ENCODE data around the gene TFR2. TPM values are rescaled to one million over a fixed set of nuclear protein-coding genes. Genes with fewer than 3 reads are reported as not detected.

The TFR2 gene
- total and polyA plus RNA-seq, 2 of the 13 experiments (the other 11 are each of a cell fraction or from before 2014, with no cell fraction given) = 36.9 to 64.2 TPM

DNA sequence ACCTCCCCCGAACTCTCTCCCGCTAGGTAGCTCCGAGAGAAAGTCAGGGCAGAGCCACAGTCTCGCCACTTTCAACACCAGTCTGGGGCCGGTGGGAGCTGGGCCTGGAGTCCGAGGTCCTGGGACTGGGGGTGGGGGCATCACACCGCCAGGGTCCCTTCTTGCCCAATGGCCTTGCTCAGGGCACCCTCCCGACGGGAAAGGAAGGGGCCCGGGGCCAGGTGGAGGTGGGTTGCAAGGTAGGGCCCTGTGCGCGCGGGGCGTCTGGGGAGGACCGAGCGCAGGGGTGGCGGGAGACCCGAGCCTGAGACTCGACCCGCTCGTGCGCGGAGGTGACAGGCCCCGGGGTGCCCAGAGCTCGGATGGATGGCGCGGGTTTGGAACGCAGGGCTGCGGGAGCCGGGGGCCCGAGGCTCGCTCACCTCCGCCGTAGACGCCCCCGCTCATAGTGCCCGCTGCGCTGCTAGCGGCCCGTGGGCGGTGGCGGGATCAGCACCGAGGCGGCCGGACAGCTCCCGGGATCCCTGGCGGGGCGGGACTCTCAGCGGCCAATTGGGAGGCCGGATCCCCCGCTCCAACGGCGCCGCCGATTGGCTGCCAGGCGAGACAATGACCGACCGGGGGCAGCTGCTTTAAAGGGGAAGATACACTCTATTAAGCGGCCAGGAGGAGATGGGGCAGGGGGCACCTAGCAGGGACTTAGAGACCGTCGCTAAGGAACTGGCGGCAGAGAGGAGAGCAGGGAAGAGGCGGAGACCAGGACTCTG lies 14.7 kb upstream of the TFR2 start, which contains the start of gene ACTL6B (continued):
- TF ChIP-seq ZNF101 (CRISPR knock-in tag; IDR thresholded peaks at IDR 0.05; ENCODE audit: borderline replicate concordance, low read depth) = no peak
- no peak for TF ChIP-seq ETV5 (CRISPR knock-in tag; IDR thresholded peaks at IDR 0.05; ENCODE audit: borderline replicate concordance)
- TF ChIP-seq HMG20B (CRISPR knock-in tag; conservative IDR thresholded peaks at IDR 0.05) = no peak
- no peak for TF ChIP-seq ZNF484 (CRISPR knock-in tag; IDR thresholded peaks at IDR 0.05; ENCODE audit: borderline replicate concordance, low read depth)
- TF ChIP-seq ZNF234 (CRISPR knock-in tag; conservative IDR thresholded peaks at IDR 0.05) = no peak
- 0 out of 2 replicates have a peak, but pooled peaks have one; percentile 67 for TF ChIP-seq ZNF230 (CRISPR knock-in tag; IDR thresholded peaks at IDR 0.05)
- TF ChIP-seq NR2F1 (CRISPR knock-in tag; IDR thresholded peaks at IDR 0.05) = no peak
- peak; percentile 77 for TF ChIP-seq XRCC5 (optimal IDR thresholded peaks at IDR 0.05; ENCODE audit: low read length)
- TF ChIP-seq FLYWCH1 (CRISPR knock-in tag; IDR thresholded peaks at IDR 0.05) = no peak
- peak; percentile 76; the same call in 1 of the 2 replicates for TF ChIP-seq ZSCAN21 (CRISPR knock-in tag; IDR thresholded peaks at IDR 0.05; ENCODE audit: borderline replicate concordance)
- TF ChIP-seq, protein P1, sequence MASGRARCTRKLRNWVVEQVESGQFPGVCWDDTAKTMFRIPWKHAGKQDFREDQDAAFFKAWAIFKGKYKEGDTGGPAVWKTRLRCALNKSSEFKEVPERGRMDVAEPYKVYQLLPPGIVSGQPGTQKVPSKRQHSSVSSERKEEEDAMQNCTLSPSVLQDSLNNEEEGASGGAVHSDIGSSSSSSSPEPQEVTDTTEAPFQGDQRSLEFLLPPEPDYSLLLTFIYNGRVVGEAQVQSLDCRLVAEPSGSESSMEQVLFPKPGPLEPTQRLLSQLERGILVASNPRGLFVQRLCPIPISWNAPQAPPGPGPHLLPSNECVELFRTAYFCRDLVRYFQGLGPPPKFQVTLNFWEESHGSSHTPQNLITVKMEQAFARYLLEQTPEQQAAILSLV (CRISPR knock-in tag; IDR thresholded peaks at IDR 0.05; ENCODE audit: borderline replicate concordance) = peak; percentile 43; the same call in 1 of the 2 replicates
- no peak for TF ChIP-seq ZBTB4 (CRISPR knock-in tag; IDR thresholded peaks at IDR 0.05; ENCODE audit: borderline replicate concordance)
- TF ChIP-seq ATF5 (CRISPR knock-in tag; IDR thresholded peaks at IDR 0.05; ENCODE audit: low read depth) = no peak
- no peak for TF ChIP-seq ZNF326 (CRISPR knock-in tag; IDR thresholded peaks at IDR 0.05; ENCODE audit: borderline replicate concordance)
- TF ChIP-seq KMT2A (CRISPR knock-in tag; IDR thresholded peaks at IDR 0.05) = no peak
- TF ChIP-seq, protein P2, sequence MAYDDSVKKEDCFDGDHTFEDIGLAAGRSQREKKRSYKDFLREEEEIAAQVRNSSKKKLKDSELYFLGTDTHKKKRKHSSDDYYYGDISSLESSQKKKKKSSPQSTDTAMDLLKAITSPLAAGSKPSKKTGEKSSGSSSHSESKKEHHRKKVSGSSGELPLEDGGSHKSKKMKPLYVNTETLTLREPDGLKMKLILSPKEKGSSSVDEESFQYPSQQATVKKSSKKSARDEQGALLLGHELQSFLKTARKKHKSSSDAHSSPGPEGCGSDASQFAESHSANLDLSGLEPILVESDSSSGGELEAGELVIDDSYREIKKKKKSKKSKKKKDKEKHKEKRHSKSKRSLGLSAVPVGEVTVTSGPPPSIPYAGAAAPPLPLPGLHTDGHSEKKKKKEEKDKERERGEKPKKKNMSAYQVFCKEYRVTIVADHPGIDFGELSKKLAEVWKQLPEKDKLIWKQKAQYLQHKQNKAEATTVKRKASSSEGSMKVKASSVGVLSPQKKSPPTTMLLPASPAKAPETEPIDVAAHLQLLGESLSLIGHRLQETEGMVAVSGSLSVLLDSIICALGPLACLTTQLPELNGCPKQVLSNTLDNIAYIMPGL (CRISPR knock-in tag; IDR thresholded peaks at IDR 0.05; ENCODE audit: borderline replicate concordance in 1 of 2, low read depth in 1 of 2) = no peak
- TF ChIP-seq HINFP (CRISPR knock-in tag; IDR thresholded peaks at IDR 0.05; ENCODE audit: low read depth) = no peak
